Neural progenitor cell (in vitro differentiated cells): ENCODE data around the gene XYLT1. TPM values are rescaled to one million over a fixed set of nuclear protein-coding genes. Genes with fewer than 3 reads are reported as not detected.

Experiments
- DNase-seq: peaks from one replicate; pipeline ENCODE4 v3.0.0-alpha.2; 2016; ENCODE audit warnings: low spot score
- H2AFZ ChIP-seq: fragments of 200-600 bp; sonication (generic); replicated peaks from 2 replicates; pipeline ENCODE4 v1.6.1; 2016; ENCODE audit warnings: antibody characterized with exemption
- H3F3A ChIP-seq: fragments of 200-600 bp; sonication (generic); 2 replicates; pipeline ENCODE4 v1.6.1; 2016; ENCODE audit warnings: antibody characterized with exemption, low read depth
- H3K27ac ChIP-seq: fragments of 200-600 bp; sonication (generic); 2 replicates; pipeline ENCODE4 v1.5.1; 2016; ENCODE audit warnings: mild to moderate bottlenecking
- H3K27me3 ChIP-seq: fragments of 200-600 bp; sonication (generic); 2 replicates; pipeline ENCODE4 v1.6.1; 2016; ENCODE audit warnings: mild to moderate bottlenecking, moderate library complexity
- H3K36me3 ChIP-seq: fragments of 200-600 bp; sonication (generic); 2 replicates; pipeline ENCODE4 v1.5.1; 2016
- H3K4me1 ChIP-seq: fragments of 200-600 bp; sonication (generic); 2 replicates; pipeline ENCODE4 v1.6.1; 2016; ENCODE audit warnings: mixed run types
- H3K4me2 ChIP-seq: fragments of 200-600 bp; sonication (generic); 2 replicates; pipeline ENCODE4 v1.6.1; 2016
- H3K4me3 ChIP-seq: fragments of 200-600 bp; sonication (generic); 2 replicates; pipeline ENCODE4 v1.5.1; 2016
- H3K79me2 ChIP-seq: fragments of 200-600 bp; sonication (generic); 2 replicates; pipeline ENCODE4 v1.6.1; 2016; ENCODE audit warnings: low read depth
- H3K9ac ChIP-seq: fragments of 200-600 bp; sonication (generic); 2 replicates; pipeline ENCODE4 v1.6.1; 2016
- H3K9me3 ChIP-seq: fragments of 200-600 bp; sonication (generic); 2 replicates; pipeline ENCODE4 v1.5.1; 2016; ENCODE audit warnings: low read depth
- H4K20me1 ChIP-seq: fragments of 200-600 bp; sonication (generic); 2 replicates; pipeline ENCODE4 v1.6.1; 2016; ENCODE audit warnings: low read depth
- H3K27ac Mint-ChIP-seq: 3 replicates; pipeline ENCODE4 v1.8.0; 2021; ENCODE audit warnings: mixed read lengths
- H3K27me3 Mint-ChIP-seq: 2 replicates; pipeline ENCODE4 v1.8.0; 2022; ENCODE audit warnings: low read depth, mild to moderate bottlenecking, inconsistent platforms, moderate library complexity, mixed read lengths; ENCODE audit not compliant: insufficient read depth
- H3K36me3 Mint-ChIP-seq: 3 replicates; pipeline ENCODE4 v1.8.0; 2021; ENCODE audit warnings: mixed read lengths
- H3K4me1 Mint-ChIP-seq: 3 replicates; pipeline ENCODE4 v1.8.0; 2021; ENCODE audit warnings: mixed read lengths
- H3K4me3 Mint-ChIP-seq: 3 replicates; pipeline ENCODE4 v1.8.0; 2021; ENCODE audit warnings: mild to moderate bottlenecking, moderate library complexity, mixed read lengths
- H3K9me3 Mint-ChIP-seq: 3 replicates; pipeline ENCODE4 v1.8.0; 2020; ENCODE audit warnings: mixed read lengths
- CTCF ChIP-seq: fragments of 200-600 bp; sonication (generic); IDR thresholded peaks from 2 replicates; pipeline ENCODE4 v1.5.1; 2017; ENCODE audit warnings: antibody characterized with exemption, mild to moderate bottlenecking
- EZH2 ChIP-seq: fragments of 200-600 bp; sonication (generic); IDR thresholded peaks from 2 replicates; pipeline ENCODE4 v1.6.1; 2017; ENCODE audit warnings: antibody characterized with exemption, mild to moderate bottlenecking, moderate library complexity
- EZH2phosphoT487 ChIP-seq: fragments of 200-600 bp; sonication (generic); IDR thresholded peaks from 2 replicates; pipeline ENCODE4 v1.6.1; 2017; ENCODE audit warnings: antibody characterized with exemption
- total RNA-seq: library from RNA; depleted of rRNA; stranded (reverse); fragments of >200 nt; gene quantifications from 2 replicates; pipeline ENCODE4 v1.2.3, GENCODE V29; 2015; ENCODE audit warnings: low replicate concordance

The XYLT1 gene
- total RNA-seq, 1 donor from 2014 or later = 5.9 TPM

DNA sequence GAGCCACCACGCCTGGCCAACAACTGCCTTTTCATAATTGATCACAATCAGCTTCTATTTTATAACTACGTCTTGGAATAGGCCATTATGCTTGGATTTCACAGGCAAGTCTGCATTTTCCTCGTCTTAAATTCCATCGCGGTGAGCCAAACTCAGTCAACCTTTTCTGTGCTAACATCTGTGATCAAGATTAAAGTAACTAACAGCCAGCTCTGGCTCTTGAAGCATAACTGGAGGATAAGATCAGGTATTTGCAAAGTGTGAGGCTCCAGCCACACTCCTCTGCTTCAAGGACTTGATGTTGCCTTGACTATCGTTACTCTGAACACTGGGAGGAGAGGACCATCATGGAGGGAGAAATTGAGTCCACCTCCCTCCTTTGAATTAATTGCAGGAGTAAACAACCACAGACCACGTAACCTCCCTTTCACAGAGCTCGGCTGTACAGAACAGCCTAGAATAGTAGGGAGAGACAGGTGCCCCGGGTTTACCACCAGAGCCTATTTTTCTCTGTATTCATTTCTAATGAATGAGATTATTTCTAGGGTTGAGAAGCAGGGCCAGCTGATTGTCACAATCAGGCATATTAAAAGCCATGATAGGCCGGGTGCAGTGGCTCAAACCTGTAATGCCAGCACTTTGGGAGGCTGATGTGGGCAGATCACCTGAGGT, 143.0 kb downstream of the XYLT1 start:
- H3K4me1 ChIP-seq = peaks cover 7% of the 10 kb centered on the region
- no peak overlapping the region for H3K27ac ChIP-seq
- H3K9ac ChIP-seq = no peak overlapping the region
- no peak overlapping the region for H3K4me2 ChIP-seq
- H4K20me1 ChIP-seq = no peaks in the 10 kb centered on the region
- Mint-ChIP-seq H3K9me3 (no peaks in the 10 kb centered on the region), H3K36me3 (no peaks in the 10 kb centered on the region), H3K27ac (no peak overlapping the region), H3K4me1 (peaks cover 10% of the 10 kb centered on the region), H3K27me3 (no peaks in the 10 kb centered on the region), H3K4me3 (no peak overlapping the region)
- H3K36me3 ChIP-seq = no peaks in the 10 kb centered on the region
- no peak overlapping the region for H2AFZ ChIP-seq
- H3K27me3 ChIP-seq = no peaks in the 10 kb centered on the region
- DNase-seq = no peak
- no peak overlapping the region for H3K4me3 ChIP-seq
- H3F3A ChIP-seq = peaks cover 5% of the 10 kb centered on the region
- TF ChIP-seq CTCF (no peak), EZH2 (no peak), EZH2phosphoT487 (no peak)
- H3K9me3 ChIP-seq = no peaks in the 10 kb centered on the region
- H3K79me2 ChIP-seq = no peaks in the 10 kb centered on the region

DNA sequence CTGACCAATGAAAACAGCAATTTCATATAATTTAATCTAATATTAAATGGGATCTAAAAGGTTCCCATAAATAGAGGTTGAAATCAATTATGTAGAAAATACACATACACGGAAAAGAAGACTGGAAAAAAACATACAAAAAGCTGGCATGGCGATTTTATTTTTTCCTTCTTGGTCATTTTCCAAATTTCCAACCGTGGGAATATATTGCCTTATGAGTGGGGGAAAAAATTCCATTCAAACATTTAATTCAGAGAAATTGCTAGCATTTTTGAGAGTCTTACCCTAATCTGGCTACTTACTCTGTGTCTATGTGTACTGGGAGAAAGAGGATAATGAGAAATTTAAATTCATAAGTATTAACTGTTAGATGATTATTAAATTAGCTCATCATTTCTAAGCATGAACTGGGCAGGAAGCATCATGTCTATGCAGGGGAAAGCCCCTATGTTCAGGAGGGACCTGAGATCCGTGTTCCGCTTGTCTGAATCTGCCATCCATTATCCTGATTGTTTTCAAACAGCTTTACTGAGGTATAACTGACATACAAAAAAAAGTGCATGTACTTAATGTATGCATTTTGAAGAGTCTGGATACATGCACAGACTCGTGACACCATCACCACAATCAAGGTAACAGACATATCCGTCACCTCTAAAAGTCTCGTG, 145.2 kb downstream of the XYLT1 start:
- H3K79me2 ChIP-seq = no peaks in the 10 kb centered on the region
- H3K27me3 ChIP-seq = no peaks in the 10 kb centered on the region
- H3K9ac ChIP-seq = no peak overlapping the region
- no peaks in the 10 kb centered on the region for H3K36me3 ChIP-seq
- DNase-seq = no peak
- no peak overlapping the region for H3K27ac ChIP-seq
- Mint-ChIP-seq H3K27ac (no peak overlapping the region), H3K4me3 (no peak overlapping the region), H3K9me3 (no peaks in the 10 kb centered on the region), H3K27me3 (no peaks in the 10 kb centered on the region), H3K36me3 (no peaks in the 10 kb centered on the region), H3K4me1 (peaks cover 10% of the 10 kb centered on the region)
- no peaks in the 10 kb centered on the region for H3K9me3 ChIP-seq
- H3K4me2 ChIP-seq = no peak overlapping the region
- no peak overlapping the region for H3K4me3 ChIP-seq
- peaks cover 5% of the 10 kb centered on the region for H3F3A ChIP-seq
- H3K4me1 ChIP-seq = peaks cover 9% of the 10 kb centered on the region
- H4K20me1 ChIP-seq = no peaks in the 10 kb centered on the region
- no peak overlapping the region for H2AFZ ChIP-seq
- TF ChIP-seq CTCF = no peak
- TF ChIP-seq EZH2phosphoT487 = no peak
- no peak for TF ChIP-seq EZH2

- no peaks in the 10 kb centered on the region for H3K79me2 ChIP-seq
- peaks cover 5% of the 10 kb centered on the region for H3F3A ChIP-seq
- no peaks in the 10 kb centered on the region for H3K36me3 Mint-ChIP-seq
- no peak overlapping the region for H3K4me3 ChIP-seq
- H3K27me3 Mint-ChIP-seq = no peaks in the 10 kb centered on the region
- peaks cover 14% of the 10 kb centered on the region for H3K4me1 Mint-ChIP-seq
- H3K27ac ChIP-seq = no peak overlapping the region
- no peak for DNase-seq
- H3K9me3 ChIP-seq = no peaks in the 10 kb centered on the region
- TF ChIP-seq EZH2phosphoT487 (no peak), CTCF (no peak), EZH2 (no peak)
- no peak overlapping the region for H3K4me3 Mint-ChIP-seq
- no peak overlapping the region for H3K4me2 ChIP-seq
- H3K27me3 ChIP-seq = no peaks in the 10 kb centered on the region
- H3K4me1 ChIP-seq = peaks cover 9% of the 10 kb centered on the region
- H3K36me3 ChIP-seq = no peaks in the 10 kb centered on the region
- no peak overlapping the region for H2AFZ ChIP-seq
- H3K9me3 Mint-ChIP-seq = no peaks in the 10 kb centered on the region
- H3K27ac Mint-ChIP-seq = no peak overlapping the region
- H4K20me1 ChIP-seq = no peaks in the 10 kb centered on the region
- no peak overlapping the region for H3K9ac ChIP-seq
Observed at GRCh38 chr16:17324451-17324850, 146.3 kb downstream of the XYLT1 start.
